GM19099 (cell line): Measurements from ENCODE around the gene PTBP2.
A peak's percentile ranks its signal among the peaks of the same experiment; 100 is the strongest.

Experiments used
- POLR2A ChIP-seq: IDR thresholded peaks from 3 replicates; pipeline ENCODE4 v1.6.1; 2011; ENCODE audit warnings: low read depth; ENCODE audit not compliant: insufficient read length; ENCODE audit errors: extremely low read depth

The PTBP2 gene

GRCh38 chr1:96721416-96722160, at the start of gene PTBP2:
PTBP2 (plus strand) TSS chr1:96721784; CDS start chr1:96721865, 81 bp downstream.
- TF ChIP-seq POLR2A, result peak; percentile 57

GRCh38 chr1:96674915-96675314, 46.7 kb upstream of the PTBP2 start:
- no peak for TF ChIP-seq POLR2A

GRCh38 chr1:96682056-96682455, 39.5 kb upstream of the PTBP2 start:
- no peak for TF ChIP-seq POLR2A

- TF ChIP-seq POLR2A, result no peak
Observed at GRCh38 chr1:96683931-96684330, 37.7 kb upstream of the PTBP2 start.

GRCh38 chr1:96684744-96685143, 36.8 kb upstream of the PTBP2 start:
- no peak for TF ChIP-seq POLR2A

- no peak for TF ChIP-seq POLR2A
Observed at GRCh38 chr1:96688767-96689166, 32.8 kb upstream of the PTBP2 start.

- no peak for TF ChIP-seq POLR2A
Observed at GRCh38 chr1:96695954-96696353, 25.6 kb upstream of the PTBP2 start.

- no peak for TF ChIP-seq POLR2A
Observed at GRCh38 chr1:96698342-96698983, 23.1 kb upstream of the PTBP2 start.

- TF ChIP-seq POLR2A, result no peak
Observed at GRCh38 chr1:96703186-96703585, 18.4 kb upstream of the PTBP2 start.

GRCh38 chr1:96707023-96707422, 14.6 kb upstream of the PTBP2 start:
- TF ChIP-seq POLR2A, result no peak

GRCh38 chr1:96708482-96708881, 13.1 kb upstream of the PTBP2 start:
- no peak for TF ChIP-seq POLR2A

- TF ChIP-seq POLR2A, result no peak
Observed at GRCh38 chr1:96710708-96711477, 10.7 kb upstream of the PTBP2 start.

- TF ChIP-seq POLR2A, result no peak
Observed at GRCh38 chr1:96713649-96714048, 7.9 kb upstream of the PTBP2 start.

- TF ChIP-seq POLR2A, result no peak
Observed at GRCh38 chr1:96714881-96715280, 6.7 kb upstream of the PTBP2 start.

- TF ChIP-seq POLR2A, result no peak
Observed at GRCh38 chr1:96715482-96715881, 6.1 kb upstream of the PTBP2 start.

GRCh38 chr1:96721053-96721415, 550 bp upstream of the PTBP2 start:
- TF ChIP-seq POLR2A, result no peak
